ENCODE data around the gene ATP1B1.

The ATP1B1 gene

DNA sequence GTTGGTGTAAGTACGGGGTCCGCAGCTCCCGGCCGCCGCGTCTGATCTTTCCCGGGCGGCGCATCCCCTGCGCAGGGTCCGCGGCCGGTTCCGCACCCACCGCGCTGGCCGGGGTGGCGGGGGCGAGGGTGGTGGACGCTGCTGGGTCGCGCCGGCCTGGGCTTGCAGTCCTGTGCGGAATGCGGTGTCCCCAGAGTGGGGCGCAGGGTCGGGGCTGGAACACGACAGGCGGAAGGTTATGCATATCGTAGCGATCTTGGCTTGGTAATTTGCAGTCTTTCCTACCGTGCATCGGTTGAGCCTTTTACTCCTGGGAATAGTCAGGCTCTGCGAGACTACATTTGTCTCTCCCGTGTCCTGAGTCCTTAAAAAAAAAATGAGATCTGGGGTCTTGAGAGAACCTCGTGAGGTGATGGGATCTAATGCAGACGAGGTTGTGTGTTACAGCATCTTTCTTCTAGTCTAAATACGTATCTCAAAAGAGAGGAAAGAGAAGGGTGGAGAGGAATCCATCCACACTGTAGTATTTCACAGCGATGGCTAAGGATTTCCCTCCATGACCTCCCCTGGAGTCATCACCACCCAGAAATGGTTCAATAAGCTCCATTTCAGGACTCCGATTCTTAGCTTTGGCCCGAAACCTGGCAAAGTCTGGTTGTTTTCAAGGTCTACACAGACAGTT, 572 bp downstream of the ATP1B1 start:
- H2AFZ ChIP-seq (ENCODE audit: low read length, unreplicated experiment), result peak overlapping the region; percentile 74
- H3K36me3 ChIP-seq (ENCODE audit: insufficient read depth, low read length), result 0 out of 2 replicates have a peak, but pooled peaks cover 4% of the 10 kb centered on the region
- H3K27me3 ChIP-seq (ENCODE audit: insufficient read depth, low read length), result peaks cover 22% of the 10 kb centered on the region
- peaks cover 14% of the 10 kb centered on the region for H3K79me2 ChIP-seq (ENCODE audit: control insufficient read depth, insufficient read depth, low read length, unreplicated experiment)
- peak overlapping the region; percentile 90 for H3K4me3 ChIP-seq (ENCODE audit: low read depth, low read length)
- peaks cover 30% of the 10 kb centered on the region for H3K4me1 ChIP-seq (ENCODE audit: control insufficient read depth, insufficient read depth, low read length, unreplicated experiment)
- H3K27ac ChIP-seq (ENCODE audit: low read depth, low read length), result no peak overlapping the region

DNA sequence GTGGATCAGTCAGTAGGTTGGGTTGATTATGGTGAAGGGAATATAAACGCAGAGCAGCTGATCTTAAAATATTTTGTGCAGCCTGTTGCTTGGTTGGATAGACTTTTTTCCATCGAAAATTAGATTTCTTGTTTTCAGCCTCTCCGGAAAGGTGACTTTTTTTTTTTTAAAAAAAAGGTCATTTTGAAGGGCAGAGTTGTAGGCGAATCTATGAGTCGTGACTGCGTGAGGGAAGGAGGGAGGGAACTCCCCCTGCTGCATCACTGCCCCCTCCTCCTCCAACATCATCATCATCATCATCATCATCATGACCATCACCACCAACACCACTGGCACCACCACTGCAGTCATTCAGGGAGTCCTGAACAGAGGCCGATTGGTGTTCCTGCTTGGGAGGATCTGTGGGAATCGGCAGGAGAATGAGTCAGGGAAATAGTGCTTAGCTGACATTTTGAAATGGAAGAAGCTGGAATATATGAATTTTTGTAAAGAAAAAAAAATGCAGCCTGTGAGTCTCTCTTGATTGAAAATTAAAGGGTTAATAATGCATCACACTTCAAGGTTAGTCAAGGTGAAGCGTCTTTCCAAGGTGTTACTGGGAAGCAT, 1.2 kb downstream of the ATP1B1 start:
- Histone ChIP-seq H3K27me3 (ENCODE audit: insufficient read depth, low read length) (peaks cover 22% of the 10 kb centered on the region), H3K4me3 (ENCODE audit: low read depth, low read length) (peak overlapping the region; percentile 90), H3K4me1 (ENCODE audit: control insufficient read depth, insufficient read depth, low read length, unreplicated experiment) (peaks cover 24% of the 10 kb centered on the region), H3K36me3 (ENCODE audit: insufficient read depth, low read length) (0 out of 2 replicates have a peak, but pooled peaks cover 9% of the 10 kb centered on the region), H3K79me2 (ENCODE audit: control insufficient read depth, insufficient read depth, low read length, unreplicated experiment) (peaks cover 14% of the 10 kb centered on the region), H2AFZ (ENCODE audit: low read length, unreplicated experiment) (peak overlapping the region; percentile 74), H3K27ac (ENCODE audit: low read depth, low read length) (no peak overlapping the region)

- H3K27me3 ChIP-seq (ENCODE audit: insufficient read depth, low read length), result peaks cover 22% of the 10 kb centered on the region
- no peak overlapping the region for H2AFZ ChIP-seq (ENCODE audit: low read length, unreplicated experiment)
- 0 out of 2 replicates have a peak, but pooled peaks cover 9% of the 10 kb centered on the region for H3K36me3 ChIP-seq (ENCODE audit: insufficient read depth, low read length)
- H3K4me1 ChIP-seq (ENCODE audit: control insufficient read depth, insufficient read depth, low read length, unreplicated experiment), result peaks cover 24% of the 10 kb centered on the region
- H3K79me2 ChIP-seq (ENCODE audit: control insufficient read depth, insufficient read depth, low read length, unreplicated experiment), result peaks cover 14% of the 10 kb centered on the region
- H3K27ac ChIP-seq (ENCODE audit: low read depth, low read length), result no peak overlapping the region
- peak overlapping the region; percentile 90 for H3K4me3 ChIP-seq (ENCODE audit: low read depth, low read length)
Measured at GRCh38 chr1:169108223-169108622, 1.7 kb downstream of the ATP1B1 start.

DNA sequence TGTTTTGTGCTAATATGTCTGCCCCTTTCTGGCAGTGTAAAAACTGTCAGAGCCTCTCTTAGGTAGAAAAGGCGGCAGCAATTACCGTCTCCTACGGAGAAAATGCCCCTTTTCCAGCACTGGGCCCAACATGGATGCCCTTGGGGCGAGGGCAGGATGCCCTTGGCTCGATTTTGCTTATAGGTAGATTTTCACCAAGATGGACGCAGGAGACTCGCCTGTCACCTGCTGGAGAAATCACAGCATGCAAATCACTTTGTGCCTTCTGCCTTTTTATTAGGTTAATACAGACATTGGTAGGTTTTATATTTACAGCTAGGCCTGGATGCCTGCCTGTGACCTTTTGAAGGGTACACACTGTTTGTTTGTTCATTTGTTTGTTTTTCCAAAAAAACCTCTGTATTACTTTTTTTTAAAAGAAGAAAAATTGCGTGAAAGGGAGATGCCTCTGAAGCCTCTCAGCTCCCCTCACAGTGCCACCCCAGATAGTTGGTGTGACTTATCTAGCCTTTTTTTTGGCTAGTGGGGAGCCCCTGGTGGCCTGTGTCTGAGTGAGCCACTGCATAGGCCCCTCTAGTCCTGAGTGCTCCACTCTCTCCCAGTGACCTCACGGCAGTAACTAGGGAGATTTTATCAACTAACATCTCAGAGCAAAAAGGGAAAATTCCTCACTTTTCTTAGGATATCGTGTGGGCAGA, 2.5 kb downstream of the ATP1B1 start:
- Histone ChIP-seq H3K36me3 (ENCODE audit: insufficient read depth, low read length) (0 out of 2 replicates have a peak, but pooled peaks cover 9% of the 10 kb centered on the region), H3K79me2 (ENCODE audit: control insufficient read depth, insufficient read depth, low read length, unreplicated experiment) (peaks cover 14% of the 10 kb centered on the region), H3K4me1 (ENCODE audit: control insufficient read depth, insufficient read depth, low read length, unreplicated experiment) (peaks cover 32% of the 10 kb centered on the region), H3K4me3 (ENCODE audit: low read depth, low read length) (no peak overlapping the region), H2AFZ (ENCODE audit: low read length, unreplicated experiment) (no peak overlapping the region), H3K27ac (ENCODE audit: low read depth, low read length) (no peak overlapping the region), H3K27me3 (ENCODE audit: insufficient read depth, low read length) (peaks cover 18% of the 10 kb centered on the region)

DNA sequence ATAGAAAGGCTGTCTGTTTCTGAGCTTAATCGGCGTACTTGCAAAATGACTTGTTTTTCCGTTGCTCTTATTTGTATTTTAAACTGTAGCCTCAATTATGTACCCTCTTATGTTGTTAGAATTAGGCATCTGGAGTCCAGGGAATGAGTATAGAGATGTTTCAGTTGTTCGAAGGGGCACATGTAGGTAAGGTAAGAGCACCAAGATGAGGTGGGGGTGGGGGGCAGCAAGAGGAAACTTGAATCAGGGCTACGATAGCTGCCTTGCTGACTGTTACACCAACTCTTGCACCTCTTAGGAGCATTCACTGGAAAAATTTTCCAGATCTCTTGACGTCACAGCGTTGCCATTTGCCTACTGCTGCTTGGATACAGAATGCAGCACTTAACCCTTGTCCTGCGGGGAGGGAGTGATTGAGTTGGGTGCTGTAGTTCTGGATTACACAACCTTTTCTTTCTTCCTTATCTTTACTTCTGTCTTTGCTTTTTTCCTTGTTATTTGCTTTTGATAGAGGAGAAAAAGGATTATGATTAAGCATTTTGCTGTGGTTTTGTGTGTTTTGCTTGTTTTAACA, 3.2 kb downstream of the ATP1B1 start:
- no peak overlapping the region for H3K27ac ChIP-seq (ENCODE audit: low read depth, low read length)

DNA sequence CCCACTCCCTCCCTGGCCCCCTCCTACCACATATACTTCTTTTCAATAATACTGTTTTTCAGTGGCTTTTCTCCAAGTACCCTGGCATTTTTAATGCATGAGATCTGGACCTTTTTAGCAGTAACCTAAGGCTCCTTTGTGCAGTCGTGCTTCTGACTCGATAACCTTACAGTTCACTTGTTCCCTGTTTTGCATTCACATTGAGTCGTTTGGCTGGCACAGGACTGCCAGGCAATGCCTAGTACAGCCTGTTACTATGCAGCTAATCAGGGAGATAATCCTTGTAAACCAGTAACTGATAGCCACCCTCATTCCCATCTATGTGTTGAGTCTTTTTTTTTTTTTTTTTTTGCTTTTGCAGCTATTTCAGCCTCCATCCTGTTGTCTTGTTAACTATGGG, 3.7 kb downstream of the ATP1B1 start:
- no peak overlapping the region for H3K27ac ChIP-seq (ENCODE audit: low read depth, low read length)
- peaks cover 14% of the 10 kb centered on the region for H3K79me2 ChIP-seq (ENCODE audit: control insufficient read depth, insufficient read depth, low read length, unreplicated experiment)
- no peak overlapping the region for H3K4me3 ChIP-seq (ENCODE audit: low read depth, low read length)

More for the DNA sequence above, 3.2 kb downstream of the ATP1B1 start:
- H2AFZ ChIP-seq (ENCODE audit: low read length, unreplicated experiment), result no peak overlapping the region
- peaks cover 35% of the 10 kb centered on the region for H3K4me1 ChIP-seq (ENCODE audit: control insufficient read depth, insufficient read depth, low read length, unreplicated experiment)
- peaks cover 12% of the 10 kb centered on the region for H3K27me3 ChIP-seq (ENCODE audit: insufficient read depth, low read length)
- peaks cover 14% of the 10 kb centered on the region for H3K79me2 ChIP-seq (ENCODE audit: control insufficient read depth, insufficient read depth, low read length, unreplicated experiment)
- 0 out of 2 replicates have a peak, but pooled peaks cover 9% of the 10 kb centered on the region for H3K36me3 ChIP-seq (ENCODE audit: insufficient read depth, low read length)
- H3K4me3 ChIP-seq (ENCODE audit: low read depth, low read length), result no peak overlapping the region

DNA sequence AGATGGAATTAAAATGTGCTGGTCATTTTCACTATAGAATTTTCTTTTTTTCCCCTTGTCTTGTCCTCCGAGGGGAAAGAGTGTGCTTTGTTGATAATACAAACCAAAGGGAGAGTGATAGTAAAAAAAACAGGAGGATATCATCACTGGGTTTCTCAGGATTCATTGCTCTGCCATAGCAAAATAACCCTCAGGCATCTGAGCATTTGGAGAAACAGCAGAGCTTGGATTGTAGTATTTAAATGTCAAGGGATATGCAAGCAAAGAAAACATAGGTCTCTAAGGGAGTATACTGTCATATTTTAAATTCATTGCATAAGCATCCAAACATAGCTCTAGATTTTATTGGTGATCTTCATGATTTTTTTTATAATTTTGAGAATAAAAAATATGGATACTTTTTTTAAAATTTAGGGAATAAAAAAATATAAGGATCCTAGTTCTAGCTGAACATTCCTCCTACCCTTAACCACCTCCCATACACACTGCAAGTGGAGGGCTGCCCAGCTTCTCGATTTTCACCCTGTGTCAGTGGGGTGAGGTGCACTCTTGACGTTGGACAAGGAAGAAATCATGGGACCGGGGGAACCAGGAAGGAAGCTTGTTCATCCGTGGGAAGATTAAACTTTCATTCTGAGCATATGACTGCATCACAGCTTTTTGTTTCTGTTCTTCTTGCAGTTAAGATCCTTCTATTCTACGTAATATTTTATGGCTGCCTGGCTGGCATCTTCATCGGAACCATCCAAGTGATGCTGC, 4.4 kb downstream of the ATP1B1 start:
- H3K79me2 ChIP-seq (ENCODE audit: control insufficient read depth, insufficient read depth, low read length, unreplicated experiment), result peaks cover 14% of the 10 kb centered on the region
- no peaks in the 10 kb centered on the region for H3K27me3 ChIP-seq (ENCODE audit: insufficient read depth, low read length)
- no peak overlapping the region for H3K4me3 ChIP-seq (ENCODE audit: low read depth, low read length)
- H3K27ac ChIP-seq (ENCODE audit: low read depth, low read length), result no peak overlapping the region
- H2AFZ ChIP-seq (ENCODE audit: low read length, unreplicated experiment), result no peak overlapping the region
- H3K36me3 ChIP-seq (ENCODE audit: insufficient read depth, low read length), result 0 out of 2 replicates have a peak, but pooled peaks cover 9% of the 10 kb centered on the region
- peaks cover 35% of the 10 kb centered on the region for H3K4me1 ChIP-seq (ENCODE audit: control insufficient read depth, insufficient read depth, low read length, unreplicated experiment)

More for the DNA sequence above, 3.7 kb downstream of the ATP1B1 start:
- Histone ChIP-seq H3K27me3 (ENCODE audit: insufficient read depth, low read length) (peaks cover 6% of the 10 kb centered on the region; the same call in 1 of the 2 replicates), H3K4me1 (ENCODE audit: control insufficient read depth, insufficient read depth, low read length, unreplicated experiment) (peaks cover 35% of the 10 kb centered on the region), H2AFZ (ENCODE audit: low read length, unreplicated experiment) (no peak overlapping the region), H3K36me3 (ENCODE audit: insufficient read depth, low read length) (0 out of 2 replicates have a peak, but pooled peaks cover 9% of the 10 kb centered on the region)

DNA sequence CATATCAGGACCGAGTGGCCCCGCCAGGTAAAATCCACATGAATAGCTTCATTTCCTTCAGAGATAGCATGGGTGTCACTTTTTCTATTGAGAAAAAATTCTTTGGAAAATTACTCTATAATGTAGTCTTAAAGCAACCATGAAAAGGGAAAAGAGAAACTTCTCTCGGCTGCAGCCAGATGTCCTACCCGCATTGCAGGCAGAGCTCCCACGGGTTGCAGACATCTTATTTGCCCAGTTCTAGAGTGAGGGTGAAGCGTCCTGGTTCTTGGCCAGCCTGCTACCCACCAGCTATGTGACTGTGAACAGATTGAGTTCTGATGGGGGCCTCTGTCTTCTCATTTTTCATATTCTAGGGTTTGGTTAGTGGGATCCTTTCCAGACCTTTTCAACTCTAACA, 5.0 kb downstream of the ATP1B1 start:
- Histone ChIP-seq H2AFZ (ENCODE audit: low read length, unreplicated experiment) (no peak overlapping the region), H3K27ac (ENCODE audit: low read depth, low read length) (no peak overlapping the region), H3K4me3 (ENCODE audit: low read depth, low read length) (no peak overlapping the region), H3K79me2 (ENCODE audit: control insufficient read depth, insufficient read depth, low read length, unreplicated experiment) (peaks cover 14% of the 10 kb centered on the region), H3K27me3 (ENCODE audit: insufficient read depth, low read length) (no peaks in the 10 kb centered on the region), H3K4me1 (ENCODE audit: control insufficient read depth, insufficient read depth, low read length, unreplicated experiment) (peaks cover 35% of the 10 kb centered on the region), H3K36me3 (ENCODE audit: insufficient read depth, low read length) (0 out of 2 replicates have a peak, but pooled peaks cover 9% of the 10 kb centered on the region)

GRCh38 chr1:169112241-169112640, 5.8 kb downstream of the ATP1B1 start:
- no peaks in the 10 kb centered on the region for H3K27me3 ChIP-seq (ENCODE audit: insufficient read depth, low read length)
- no peak overlapping the region for H3K27ac ChIP-seq (ENCODE audit: low read depth, low read length)
- peaks cover 35% of the 10 kb centered on the region for H3K4me1 ChIP-seq (ENCODE audit: control insufficient read depth, insufficient read depth, low read length, unreplicated experiment)
- no peak overlapping the region for H2AFZ ChIP-seq (ENCODE audit: low read length, unreplicated experiment)
- H3K4me3 ChIP-seq (ENCODE audit: low read depth, low read length), result no peak overlapping the region
- peaks cover 14% of the 10 kb centered on the region for H3K79me2 ChIP-seq (ENCODE audit: control insufficient read depth, insufficient read depth, low read length, unreplicated experiment)
- H3K36me3 ChIP-seq (ENCODE audit: insufficient read depth, low read length), result 0 out of 2 replicates have a peak, but pooled peaks cover 9% of the 10 kb centered on the region
